A549 (cell line): Measurements from ENCODE around the gene RNASE7. TPM values are rescaled to one million over a fixed set of nuclear protein-coding genes. Genes with fewer than 3 reads are reported as not detected.
A peak's percentile ranks its signal among the peaks of the same experiment; 100 is the strongest.

Source experiments
- ATAC-seq, 2 experiments: fragments of 200-7000 bp in 1 of 2; fragments of >200 bp in 1 of 2; cut with Nextera tagmentation in 1 of 2; cut with Tn5 transposase in 1 of 2; 3 replicates each; pipeline versions ENCODE4 v1.8.0 to v1.9.1; 2018 to 2020; ENCODE audit warnings: mild to moderate bottlenecking in 1 of 2, moderate library complexity in 1 of 2
- CTCF ChIA-PET: fragments of 300-600 bp; sonication (Branson Sonifier 250); formaldehyde crosslinking; extraction: SDS; loops from one replicate; lab custom pipeline; 2021; ENCODE audit warnings: antibody characterized with exemption, inconsistent platforms; lab: Yijun Ruan, JAX
- POLR2A ChIA-PET: fragments of 350-600 bp; formaldehyde crosslinking; extraction: SDS; loops from one replicate; lab custom pipeline; 2021; ENCODE audit warnings: antibody characterized with exemption, inconsistent platforms; lab: Yijun Ruan, JAX
- DNase-seq, 2 experiments: peaks; one replicate each; pipeline versions ENCODE4 v3.0.0 to v3.0.0-alpha.2; 2011 to 2016; ENCODE audit warnings: low read depth in 1 of 2, low spot score in 1 of 2
- FAIRE-seq: peaks from 2 replicates; lab custom pipeline; 2011; peaks lifted over from hg19 to GRCh38; lab: Jason Lieb, UNC
- H3K27ac ChIP-seq, 2 experiments: fragments of >200 bp; sonication (Bioruptor Twin); formaldehyde crosslinking; 3 replicates each; pipeline ENCODE4 v1.5.1; 2016 to 2017
- H3K4me1 ChIP-seq: fragments of >200 bp; sonication (Bioruptor Twin); formaldehyde crosslinking; 3 replicates; pipeline ENCODE4 v1.6.1; 2016
- H3K4me2 ChIP-seq: fragments of >200 bp; sonication (Bioruptor Twin); formaldehyde crosslinking; 3 replicates; pipeline ENCODE4 v1.6.1; 2016
- H3K4me3 ChIP-seq: fragments of >200 bp; sonication (Bioruptor Twin); formaldehyde crosslinking; 3 replicates; pipeline ENCODE4 v1.5.1; 2016
- H3K9me3 ChIP-seq: fragments of >200 bp; sonication (Bioruptor Twin); formaldehyde crosslinking; 3 replicates; pipeline ENCODE4 v1.6.1; 2016
- BCL3 ChIP-seq: fragments of >200 bp; sonication (Bioruptor Twin); formaldehyde crosslinking; IDR thresholded peaks from 3 replicates; pipeline ENCODE4 v1.6.1; 2016
- BHLHE40 ChIP-seq: IDR thresholded peaks from 2 replicates; pipeline ENCODE4 v1.6.1; 2012; ENCODE audit warnings: low read depth, low read length, inconsistent platforms
- CBX8 ChIP-seq: fragments of 200-600 bp; sonication (generic); IDR thresholded peaks from 2 replicates; pipeline ENCODE4 v1.6.1; 2016
- CTCF ChIP-seq: fragments of >200 bp; sonication (Bioruptor Twin); formaldehyde crosslinking; IDR thresholded peaks from 3 replicates; pipeline ENCODE4 v1.5.1; 2016
- E2F6 ChIP-seq: IDR thresholded peaks from 2 replicates; pipeline ENCODE4 v1.6.1; 2012; ENCODE audit warnings: low read depth, borderline replicate concordance
- EHF ChIP-seq: fragments of 250-450 bp; sonication (Bioruptor Pico); IDR thresholded peaks from 2 replicates; pipeline ENCODE4 v1.5.0; 2020; ENCODE audit warnings: mild to moderate bottlenecking
- EP300 ChIP-seq, 2 experiments: fragments of >200 bp; sonication (Bioruptor Twin); formaldehyde crosslinking; IDR thresholded peaks; 2 replicates in 1 of 2; 3 replicates in 1 of 2; pipeline ENCODE4 v1.6.1; 2016 to 2017
- ESRRA ChIP-seq: fragments of 150-350 bp; IDR thresholded peaks from 2 replicates; pipeline ENCODE4 v1.6.1; 2014; ENCODE audit warnings: mild to moderate bottlenecking, low read length, borderline replicate concordance
- HDAC2 ChIP-seq: fragments of 200-600 bp; sonication (generic); IDR thresholded peaks from 2 replicates; pipeline ENCODE4 v1.6.1; 2016
- HMGXB4 ChIP-seq: fragments of 250-450 bp; sonication (Bioruptor Pico); IDR thresholded peaks from 2 replicates; pipeline ENCODE4 v1.5.0; 2021; ENCODE audit warnings: mild to moderate bottlenecking, moderate library complexity, borderline replicate concordance
- PHF8 ChIP-seq: fragments of 200-600 bp; sonication (generic); IDR thresholded peaks from 2 replicates; pipeline ENCODE4 v1.6.1; 2016; ENCODE audit warnings: low read depth, mild to moderate bottlenecking, antibody characterized with exemption, moderate library complexity, borderline replicate concordance
- POLR2AphosphoS2 ChIP-seq: conservative IDR thresholded peaks from 2 replicates; pipeline ENCODE4 v1.6.1; 2012; ENCODE audit warnings: low read length, improper control_type of control experiment, inconsistent platforms
- REST ChIP-seq: fragments of 200-600 bp; sonication (generic); IDR thresholded peaks from 2 replicates; pipeline ENCODE4 v1.6.1; 2016; ENCODE audit warnings: antibody characterized with exemption, mild to moderate bottlenecking, moderate library complexity
- TFCP2L1 ChIP-seq: fragments of 250-450 bp; sonication (Bioruptor Pico); IDR thresholded peaks from 2 replicates; pipeline ENCODE4 v1.5.0; 2021; ENCODE audit warnings: mild to moderate bottlenecking
- TP53 ChIP-seq: fragments of 250-450 bp; sonication (Bioruptor Pico); IDR thresholded peaks from 2 replicates; pipeline ENCODE4 v1.5.0; 2021; ENCODE audit warnings: mild to moderate bottlenecking, moderate library complexity
- ZC3H11A ChIP-seq: fragments of 450-650 bp; IDR thresholded peaks from 2 replicates; pipeline ENCODE4 v1.6.1; 2014; ENCODE audit warnings: antibody characterized with exemption, mild to moderate bottlenecking
- WGBS: methylation state at CpG from one replicate; pipeline ENCODE4 v1.1.6; 2017; ENCODE audit errors: missing lambda C conversion rate; 5-methylcytosine and 5-hydroxymethylcytosine counted together
- polyA plus RNA-seq, 4 experiments: library from polyadenylated mRNA; depleted of rRNA in 3 of 4; stranded (reverse); fragments of >200 nt; fragmentation: RNase III in 1 of 4; extraction: RNeasy Plus Mini Kit Qiagen cat#74134 plus additional on column Dnase treatment in 1 of 4; gene quantifications; 2 replicates in 3 of 4; 3 replicates in 1 of 4; pipeline ENCODE4 v1.2.3, GENCODE V29; 2011 to 2017

Gene RNASE7
- polyA plus RNA-seq, 2 of the 4 experiments (the other 2 are of a cell fraction), result not detected

GRCh38 chr14:21025371-21026273 lies 16.5 kb upstream of the RNASE7 start:
- Histone ChIP-seq H3K27ac (peak overlapping the region; percentile 67 to 84; a peak in 5 of 6 replicates), H3K4me2 (peak overlapping the region; percentile 79), H3K4me3 (peak overlapping the region; percentile 58), H3K9me3 (no peaks in the 10 kb centered on the region), H3K4me1 (0 out of 3 replicates have a peak, but pooled peaks cover 3% of the 10 kb centered on the region)
- POLR2A ChIA-PET, result no interaction called here
- peak; percentile 37 to 39; a peak in 4 of 6 replicates for ATAC-seq
- CTCF ChIA-PET, result interaction anchor here (0.9 to 16.3 kb wide), 10 partner anchors 10 to 615 kb away, joined by 3 to 323 read pairs (median 8); partner anchors contain the start of gene RNASE7
- 40% methylated on average over 38 of the region's 58 CpGs for WGBS
- DNase-seq, result no peak
- no peak for FAIRE-seq
- TF ChIP-seq E2F6, result 0 out of 2 replicates have a peak, but pooled peaks have one; percentile 47
- TF ChIP-seq HMGXB4, result no peak

GRCh38 chr14:21026274-21026987 lies 15.7 kb upstream of the RNASE7 start:
- TF ChIP-seq ZC3H11A, result no peak
- no peak for TF ChIP-seq EHF (CRISPR knock-in tag)
- TF ChIP-seq ESRRA, result no peak
- TF ChIP-seq BCL3, result no peak
- TF ChIP-seq TFCP2L1 (CRISPR knock-in tag), result no peak
- no peak for TF ChIP-seq POLR2AphosphoS2
- no peak for TF ChIP-seq BHLHE40
- TF ChIP-seq EP300 (IDR thresholded peaks at IDR 0.05), result no peak
- TF ChIP-seq HDAC2, result no peak
- TF ChIP-seq CTCF, result no peak
- no peak for TF ChIP-seq CBX8
- TF ChIP-seq PHF8, result no peak
- no peak for TF ChIP-seq TP53 (CRISPR knock-in tag)
- TF ChIP-seq REST, result no peak
- 80% methylated on average over 5 of the region's 7 CpGs for whole genome bisulfite sequencing
- DNase-seq (no peak), FAIRE-seq (no peak), ATAC-seq (no peak)
- no peak overlapping the region for H3K4me3 ChIP-seq
- H3K27ac ChIP-seq, result no peak overlapping the region
- no peak overlapping the region for H3K4me2 ChIP-seq
- H3K4me1 ChIP-seq, result 0 out of 3 replicates have a peak, but pooled peaks cover 3% of the 10 kb centered on the region
- ChIA-PET CTCF (interaction anchor here (0.9 to 12.5 kb wide), 8 partner anchors 9 to 614 kb away, joined by 3 to 210 read pairs (median 6); no protein-coding TSS in a partner anchor), POLR2A (no interaction called here)
- H3K9me3 ChIP-seq, result no peaks in the 10 kb centered on the region
